Mesothelial cell of epicardium (in vitro differentiated cells): ENCODE results near the gene MAPKAPK2. TPM values are rescaled to one million over a fixed set of nuclear protein-coding genes. Genes with fewer than 3 reads are reported as not detected.
A peak's percentile ranks its signal among the peaks of the same experiment; 100 is the strongest.

Experiments
- DNase-seq, 2 experiments: peaks; one replicate each; pipeline ENCODE4 v3.0.0; 2021; ENCODE audit warnings: low spot score in 2 of 2; ENCODE audit not compliant: unreplicated experiment in 2 of 2
- H3K27ac Mint-ChIP-seq: 2 replicates; pipeline ENCODE4 v1.8.0; 2021; ENCODE audit warnings: mixed read lengths
- H3K27me3 Mint-ChIP-seq: 2 replicates; pipeline ENCODE4 v1.8.0; 2021; ENCODE audit warnings: low read depth, mixed read lengths
- H3K36me3 Mint-ChIP-seq: 2 replicates; pipeline ENCODE4 v1.8.0; 2021; ENCODE audit warnings: mixed read lengths
- H3K4me1 Mint-ChIP-seq: 2 replicates; pipeline ENCODE4 v1.8.0; 2021; ENCODE audit warnings: mixed read lengths
- H3K4me3 Mint-ChIP-seq: 2 replicates; pipeline ENCODE4 v1.8.0; 2021; ENCODE audit warnings: mild to moderate bottlenecking, moderate library complexity, mixed read lengths
- H3K9me3 Mint-ChIP-seq: 2 replicates; pipeline ENCODE4 v1.8.0; 2021; ENCODE audit warnings: mixed read lengths
- total RNA-seq: library from RNA; stranded (reverse); gene quantifications from 3 replicates; pipeline ENCODE4 v1.2.1, GENCODE V29; 2021
- TF ChIP-seq, protein P1 (sequence below): fragments of 200-600 bp; sonication (generic); IDR thresholded peaks from one replicate; pipeline ENCODE4 v1.5.0; 2021; ENCODE audit warnings: antibody characterized with exemption; ENCODE audit not compliant: unreplicated experiment

The MAPKAPK2 gene
- total RNA-seq, 1 donor from 2014 or later, result 60.2 TPM

DNA sequence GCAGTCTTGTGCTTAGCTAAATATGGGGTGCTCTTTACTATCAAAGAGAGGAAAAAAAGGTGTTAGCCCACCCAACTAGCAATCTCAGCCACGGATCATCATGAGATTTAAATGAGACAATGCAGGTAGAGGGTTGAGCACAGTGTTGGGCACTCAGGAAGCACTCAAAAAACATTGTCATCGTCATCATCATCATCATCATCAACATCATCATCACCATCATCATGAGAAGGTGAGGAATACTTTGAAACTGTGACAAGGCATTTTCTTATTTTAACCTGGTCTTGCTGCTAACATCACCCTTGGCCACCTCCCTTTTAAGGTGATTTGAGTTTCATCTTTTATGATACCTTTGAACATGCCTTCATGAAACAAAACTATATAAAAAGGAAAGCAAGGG is 3.3 kb upstream of the MAPKAPK2 start:
- H3K27me3 Mint-ChIP-seq, result peaks cover 58% of the 10 kb centered on the region

DNA sequence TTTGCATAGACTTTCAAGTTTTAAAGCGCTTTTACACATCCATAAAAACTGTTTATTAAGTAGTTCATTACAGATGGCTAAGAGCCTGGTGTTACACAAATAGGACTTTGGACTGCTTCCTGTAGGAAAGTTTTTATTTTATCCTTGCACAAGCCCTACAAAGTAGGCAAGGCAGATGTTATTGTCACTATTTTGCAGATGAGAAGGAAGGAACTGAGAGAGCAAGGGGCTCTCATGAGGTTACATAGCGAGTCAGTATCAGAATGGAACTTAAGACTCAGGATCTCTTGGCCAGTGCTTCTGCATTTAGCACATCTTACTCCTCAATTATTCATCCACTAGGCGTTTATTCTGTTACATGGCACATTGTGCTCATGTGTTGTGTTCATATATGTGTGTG is 2.6 kb upstream of the MAPKAPK2 start:
- DNase-seq, result no peak
- Mint-ChIP-seq H3K4me1 (peaks cover 17% of the 10 kb centered on the region), H3K27me3 (peaks cover 58% of the 10 kb centered on the region), H3K36me3 (no peaks in the 10 kb centered on the region), H3K4me3 (no peak overlapping the region), H3K9me3 (no peaks in the 10 kb centered on the region), H3K27ac (no peak overlapping the region)
- TF ChIP-seq, protein P1, sequence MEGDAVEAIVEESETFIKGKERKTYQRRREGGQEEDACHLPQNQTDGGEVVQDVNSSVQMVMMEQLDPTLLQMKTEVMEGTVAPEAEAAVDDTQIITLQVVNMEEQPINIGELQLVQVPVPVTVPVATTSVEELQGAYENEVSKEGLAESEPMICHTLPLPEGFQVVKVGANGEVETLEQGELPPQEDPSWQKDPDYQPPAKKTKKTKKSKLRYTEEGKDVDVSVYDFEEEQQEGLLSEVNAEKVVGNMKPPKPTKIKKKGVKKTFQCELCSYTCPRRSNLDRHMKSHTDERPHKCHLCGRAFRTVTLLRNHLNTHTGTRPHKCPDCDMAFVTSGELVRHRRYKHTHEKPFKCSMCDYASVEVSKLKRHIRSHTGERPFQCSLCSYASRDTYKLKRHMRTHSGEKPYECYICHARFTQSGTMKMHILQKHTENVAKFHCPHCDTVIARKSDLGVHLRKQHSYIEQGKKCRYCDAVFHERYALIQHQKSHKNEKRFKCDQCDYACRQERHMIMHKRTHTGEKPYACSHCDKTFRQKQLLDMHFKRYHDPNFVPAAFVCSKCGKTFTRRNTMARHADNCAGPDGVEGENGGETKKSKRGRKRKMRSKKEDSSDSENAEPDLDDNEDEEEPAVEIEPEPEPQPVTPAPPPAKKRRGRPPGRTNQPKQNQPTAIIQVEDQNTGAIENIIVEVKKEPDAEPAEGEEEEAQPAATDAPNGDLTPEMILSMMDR, result no peak

More for the DNA sequence above, 3.3 kb upstream of the MAPKAPK2 start:
- Mint-ChIP-seq H3K4me3 (no peak overlapping the region), H3K27ac (no peak overlapping the region), H3K4me1 (peaks cover 10% of the 10 kb centered on the region), H3K36me3 (no peaks in the 10 kb centered on the region), H3K9me3 (no peaks in the 10 kb centered on the region)
- DNase-seq, result no peak
- TF ChIP-seq, protein P1, result no peak

DNA sequence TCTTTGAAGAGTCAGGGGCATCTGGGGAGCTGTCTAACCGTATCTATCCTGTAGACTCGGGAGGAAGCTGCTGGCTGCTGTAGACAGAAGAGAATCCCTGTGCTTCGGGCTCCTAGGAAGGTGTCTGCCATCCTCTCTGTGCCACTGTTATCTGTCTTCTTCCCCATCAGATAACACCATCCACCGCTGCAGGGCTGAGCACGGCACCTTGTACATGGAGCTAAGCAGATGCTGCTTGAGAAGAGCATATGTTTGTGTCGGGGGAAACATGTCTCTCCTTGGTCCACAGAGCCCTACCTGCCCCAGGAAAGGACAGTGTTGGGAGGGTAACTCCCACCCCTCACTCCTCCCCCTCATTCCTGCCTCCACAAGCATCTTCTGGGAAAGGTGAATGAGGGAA is 1.4 kb upstream of the MAPKAPK2 start:
- H3K36me3 Mint-ChIP-seq, result no peaks in the 10 kb centered on the region
- H3K27ac Mint-ChIP-seq, result no peak overlapping the region
- peaks cover 27% of the 10 kb centered on the region for H3K4me1 Mint-ChIP-seq
- peaks cover 54% of the 10 kb centered on the region for H3K27me3 Mint-ChIP-seq
- H3K9me3 Mint-ChIP-seq, result no peaks in the 10 kb centered on the region
- H3K4me3 Mint-ChIP-seq, result peak overlapping the region; percentile 7
- DNase-seq, result no peak
- TF ChIP-seq, protein P1, result no peak

DNA sequence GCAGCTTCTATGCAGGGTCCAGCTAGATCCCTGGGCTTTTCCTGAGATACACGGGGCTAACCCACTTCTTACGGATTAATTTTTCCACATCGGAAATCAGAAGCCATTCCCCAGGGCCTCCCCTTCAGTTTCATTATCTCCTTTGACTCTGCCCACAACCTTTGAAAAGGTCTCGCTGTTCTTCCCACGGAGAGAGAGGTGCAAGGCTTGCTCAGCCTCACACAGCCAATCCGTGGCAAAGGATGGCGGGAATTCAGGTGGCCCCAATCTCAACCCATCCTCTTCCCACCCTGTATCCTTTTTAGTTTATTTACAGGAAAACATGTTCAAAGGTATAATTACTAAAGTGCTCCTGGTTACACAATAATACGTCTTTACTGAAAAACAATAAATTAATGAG is 702 bp upstream of the MAPKAPK2 start:
- H3K36me3 Mint-ChIP-seq, result no peaks in the 10 kb centered on the region
- peak overlapping the region; percentile 82 for H3K4me3 Mint-ChIP-seq
- no peaks in the 10 kb centered on the region for H3K9me3 Mint-ChIP-seq
- peaks cover 50% of the 10 kb centered on the region for H3K27me3 Mint-ChIP-seq
- H3K27ac Mint-ChIP-seq, result no peak overlapping the region
- peaks cover 30% of the 10 kb centered on the region for H3K4me1 Mint-ChIP-seq
- no peak for DNase-seq
- TF ChIP-seq, protein P1, result no peak

DNA sequence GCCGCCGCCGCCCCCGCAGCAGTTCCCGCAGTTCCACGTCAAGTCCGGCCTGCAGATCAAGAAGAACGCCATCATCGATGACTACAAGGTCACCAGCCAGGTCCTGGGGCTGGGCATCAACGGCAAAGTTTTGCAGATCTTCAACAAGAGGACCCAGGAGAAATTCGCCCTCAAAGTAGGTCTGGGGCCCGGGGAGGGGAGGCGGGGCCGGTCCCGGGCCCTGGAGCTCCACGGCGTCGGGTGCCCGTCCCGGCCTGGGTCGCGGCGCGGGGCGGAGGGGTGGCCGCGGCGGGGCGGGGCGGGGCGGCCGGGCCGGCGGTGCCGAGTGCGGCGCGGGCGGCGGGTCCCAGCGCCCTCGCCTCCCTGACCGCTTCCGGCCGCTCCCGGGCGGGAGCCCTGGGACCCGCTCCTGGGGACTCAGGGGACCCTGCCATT is 646 bp downstream of the MAPKAPK2 start:
- peaks cover 39% of the 10 kb centered on the region for H3K27me3 Mint-ChIP-seq
- H3K9me3 Mint-ChIP-seq, result no peaks in the 10 kb centered on the region
- peak overlapping the region; percentile 98 for H3K27ac Mint-ChIP-seq
- DNase-seq, result peak in 1 of 2 experiments; percentile 48
- H3K36me3 Mint-ChIP-seq, result no peaks in the 10 kb centered on the region
- H3K4me1 Mint-ChIP-seq, result peaks cover 32% of the 10 kb centered on the region
- peak overlapping the region; percentile 92 for H3K4me3 Mint-ChIP-seq
- TF ChIP-seq, protein P1, result no peak
